Thoracic aorta (tissue), 2 donors: ENCODE results near the gene IQSEC1. TPM values are rescaled to one million over a fixed set of nuclear protein-coding genes. Genes with fewer than 3 reads are reported as not detected.

ENCODE experiments used
- ATAC-seq: fragments of 150-250 bp; one replicate; pipeline ENCODE4 v1.8.0; 2017; ENCODE audit warnings: low read depth; ENCODE audit not compliant: insufficient number of reproducible peaks, low FRiP score
- DNase-seq: peaks from one replicate; pipeline ENCODE4 v3.0.0-alpha.2; 2020; ENCODE audit warnings: low spot score
- H3K27ac ChIP-seq, 2 donors: fragments of 200-600 bp; sonication (generic); 1 replicate in 1 of 2; 2 replicates in 1 of 2; pipeline ENCODE4 v1.5.1; 2016; ENCODE audit warnings: mild to moderate bottlenecking in 2 of 2, moderate library complexity in 2 of 2
- H3K27me3 ChIP-seq: fragments of 200-600 bp; sonication (generic); replicated peaks from 2 replicates; pipeline ENCODE4 v1.6.0; 2016; ENCODE audit warnings: mild to moderate bottlenecking; ENCODE audit not compliant: insufficient read depth
- H3K36me3 ChIP-seq: fragments of 200-600 bp; sonication (generic); one replicate; pipeline ENCODE4 v1.5.1; 2016
- H3K4me1 ChIP-seq, 2 donors: fragments of 200-600 bp; sonication (generic); 1 replicate in 1 of 2; 2 replicates in 1 of 2; pipeline versions ENCODE4 v1.5.1 to v1.6.0; 2016; ENCODE audit warnings: low read depth in 2 of 2, mild to moderate bottlenecking in 1 of 2; ENCODE audit not compliant: control insufficient read depth in 1 of 2
- H3K4me3 ChIP-seq: fragments of 200-600 bp; sonication (generic); 2 replicates; pipeline ENCODE4 v1.5.1; 2016; ENCODE audit warnings: mild to moderate bottlenecking
- H3K9me3 ChIP-seq: fragments of 200-600 bp; sonication (generic); 2 replicates; pipeline ENCODE4 v1.5.1; 2016
- CTCF ChIP-seq: fragments of 200-600 bp; sonication (generic); IDR thresholded peaks from one replicate; pipeline ENCODE4 v1.5.1; 2019; ENCODE audit warnings: antibody characterized with exemption
- total RNA-seq, 2 donors: library from RNA; depleted of rRNA; stranded (reverse); fragments of >200 nt; gene quantifications; one replicate each; pipeline versions ENCODE4 v1.1.0 to v1.2.3, GENCODE V29; 2016

IQSEC1 gene
- total RNA-seq, 2 donors from 2014 or later = 93.6 to 121 TPM

- H3K4me1 ChIP-seq = peaks cover 8 to 14% of the 10 kb centered on the region in 2 donors
- H3K36me3 ChIP-seq = no peaks in the 10 kb centered on the region
- H3K9me3 ChIP-seq = no peaks in the 10 kb centered on the region
- no peak for DNase-seq
- no peak for ATAC-seq
- no peak for TF ChIP-seq CTCF
- H3K4me3 ChIP-seq = no peak overlapping the region
- no peaks in the 10 kb centered on the region for H3K27me3 ChIP-seq
- no peak overlapping the region for H3K27ac ChIP-seq
These were observed 84.3 kb downstream of the IQSEC1 start for GRCh38 chr3:12988728-12989454.

GRCh38 chr3:12987602-12988001, 85.6 kb downstream of the IQSEC1 start:
- Histone ChIP-seq H3K9me3 (no peaks in the 10 kb centered on the region), H3K27me3 (no peaks in the 10 kb centered on the region), H3K27ac (no peak overlapping the region), H3K4me1 (peaks cover 4 to 8% of the 10 kb centered on the region in 2 donors), H3K4me3 (no peak overlapping the region), H3K36me3 (no peaks in the 10 kb centered on the region)
- TF ChIP-seq CTCF = no peak
- no peak for ATAC-seq
- no peak for DNase-seq

- TF ChIP-seq CTCF = no peak
- ATAC-seq = no peak
- Histone ChIP-seq H3K27me3 (no peaks in the 10 kb centered on the region), H3K9me3 (no peaks in the 10 kb centered on the region), H3K4me3 (no peak overlapping the region), H3K36me3 (no peaks in the 10 kb centered on the region), H3K27ac (no peak overlapping the region), H3K4me1 (peaks cover 4 to 8% of the 10 kb centered on the region in 2 donors)
- DNase-seq = no peak
These were observed 86.2 kb downstream of the IQSEC1 start for GRCh38 chr3:12986986-12987385.

- no peak for DNase-seq
- Histone ChIP-seq H3K4me1 (peaks cover 4 to 8% of the 10 kb centered on the region in 2 donors), H3K36me3 (no peaks in the 10 kb centered on the region), H3K27me3 (no peaks in the 10 kb centered on the region), H3K4me3 (no peak overlapping the region), H3K27ac (no peak overlapping the region), H3K9me3 (no peaks in the 10 kb centered on the region)
- no peak for ATAC-seq
- TF ChIP-seq CTCF = no peak
These were observed 86.7 kb downstream of the IQSEC1 start for GRCh38 chr3:12986521-12986920.

GRCh38 chr3:12986031-12986430, 87.2 kb downstream of the IQSEC1 start:
- no peak for DNase-seq
- no peak for TF ChIP-seq CTCF

More at GRCh38 chr3:12986031-12986430, 87.2 kb downstream of the IQSEC1 start:
- ATAC-seq = no peak
- H3K27ac ChIP-seq = no peak overlapping the region
- no peaks in the 10 kb centered on the region for H3K36me3 ChIP-seq
- no peaks in the 10 kb centered on the region for H3K27me3 ChIP-seq
- no peak overlapping the region for H3K4me3 ChIP-seq
- H3K9me3 ChIP-seq = no peaks in the 10 kb centered on the region
- peaks cover 4 to 7% of the 10 kb centered on the region in 2 donors for H3K4me1 ChIP-seq
